ENCODE results near the gene ST6GALNAC4.

Gene ST6GALNAC4

DNA sequence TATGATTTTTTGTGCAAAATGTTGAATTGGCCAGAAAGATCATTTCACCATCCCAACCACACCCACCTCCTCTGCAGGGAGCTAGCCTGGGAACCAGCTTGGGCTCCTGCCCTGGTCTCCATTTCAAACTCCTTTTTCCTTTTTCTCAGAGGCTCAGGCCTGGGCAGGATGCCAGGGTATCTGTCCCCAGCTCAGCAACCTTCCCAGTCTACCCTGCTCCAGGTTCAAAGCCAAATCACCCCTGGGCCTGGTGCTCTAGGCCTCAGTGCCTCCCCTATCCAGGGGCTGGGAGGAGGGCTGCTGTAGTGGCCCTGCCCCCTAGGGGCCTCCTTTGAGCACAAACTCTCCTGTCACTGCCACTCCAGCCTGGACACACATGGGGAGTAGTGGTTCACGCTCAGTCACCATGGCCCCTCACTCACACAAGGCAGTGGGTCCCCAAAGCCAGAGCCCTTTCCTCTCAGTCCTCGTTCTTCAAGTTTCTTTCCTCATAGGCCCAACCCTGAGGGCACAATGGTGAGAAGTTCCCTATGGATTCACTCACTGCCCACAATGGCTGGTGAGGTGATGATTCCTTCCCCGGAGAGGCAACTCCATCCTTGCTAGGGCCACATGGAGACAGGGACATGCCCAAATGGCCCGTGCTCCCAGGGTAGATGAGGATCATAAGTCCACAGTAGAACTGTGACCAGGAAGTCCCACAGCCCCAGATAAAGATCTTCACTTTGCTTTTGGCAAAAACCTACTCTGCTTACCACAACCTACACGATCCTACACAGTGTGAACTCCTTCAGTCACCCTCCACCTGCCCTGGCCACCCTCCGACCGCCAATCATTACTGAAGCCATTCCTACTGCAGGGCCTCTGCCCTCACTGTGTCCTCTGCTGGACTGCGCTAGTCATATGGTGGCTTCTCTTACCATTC, 1.6 kb upstream of the ST6GALNAC4 start:
- no peak for TF ChIP-seq POLR2A (IDR thresholded peaks at IDR 0.05; ENCODE audit: low read depth, low read length)
- no peak for DNase-seq (ENCODE audit: insufficient read length, low spot score)
- FAIRE-seq, result no peak

GRCh38 chr9:127917603-127918002, 762 bp upstream of the ST6GALNAC4 start:
- FAIRE-seq, result no peak
- no peak for DNase-seq (ENCODE audit: insufficient read length, low spot score)
- no peak for TF ChIP-seq POLR2A (IDR thresholded peaks at IDR 0.05; ENCODE audit: low read depth, low read length)

- no peak for DNase-seq (ENCODE audit: insufficient read length, low spot score)
- TF ChIP-seq POLR2A (IDR thresholded peaks at IDR 0.05; ENCODE audit: low read depth, low read length), result no peak
- FAIRE-seq, result no peak
These were observed 781 bp downstream of the ST6GALNAC4 start for GRCh38 chr9:127915801-127916719.

- FAIRE-seq (no peak), DNase-seq (ENCODE audit: insufficient read length, low spot score) (no peak)
- TF ChIP-seq POLR2A (IDR thresholded peaks at IDR 0.05; ENCODE audit: low read depth, low read length), result no peak
These were observed 1.5 kb downstream of the ST6GALNAC4 start for GRCh38 chr9:127915325-127915752.

GRCh38 chr9:127913682-127914081, 3.2 kb downstream of the ST6GALNAC4 start:
- FAIRE-seq (no peak), DNase-seq (ENCODE audit: insufficient read length, low spot score) (no peak)
- TF ChIP-seq POLR2A (IDR thresholded peaks at IDR 0.05; ENCODE audit: low read depth, low read length), result no peak

- DNase-seq (ENCODE audit: insufficient read length, low spot score) (no peak), FAIRE-seq (no peak)
- TF ChIP-seq POLR2A (IDR thresholded peaks at IDR 0.05; ENCODE audit: low read depth, low read length), result no peak
These were observed 4.0 kb downstream of the ST6GALNAC4 start for GRCh38 chr9:127912882-127913281.

DNA sequence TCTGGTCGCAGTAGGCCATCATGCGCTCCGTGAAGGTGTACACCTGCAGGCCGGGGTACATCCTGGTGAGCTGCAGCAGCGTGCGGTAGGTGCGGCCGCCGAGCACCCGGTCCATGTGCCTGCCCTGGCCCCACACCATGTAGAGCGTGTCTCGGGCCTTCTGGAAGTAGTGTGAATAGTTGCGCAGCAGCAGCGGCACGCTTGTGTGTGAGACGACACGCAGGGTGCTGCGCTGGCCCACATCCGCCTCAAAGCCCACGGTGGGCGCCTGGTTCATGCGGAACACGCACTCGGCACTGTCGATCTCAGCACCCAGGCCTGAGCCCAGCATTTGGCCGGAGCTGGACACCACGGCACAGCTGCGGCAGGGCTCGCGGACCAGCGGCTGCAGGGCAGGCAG, 4.5 kb downstream of the ST6GALNAC4 start:
- no peak for FAIRE-seq
- DNase-seq (ENCODE audit: insufficient read length, low spot score), result no peak
- TF ChIP-seq POLR2A (IDR thresholded peaks at IDR 0.05; ENCODE audit: low read depth, low read length), result no peak

- no peak for FAIRE-seq
- no peak for DNase-seq (ENCODE audit: insufficient read length, low spot score)
- no peak for TF ChIP-seq POLR2A (IDR thresholded peaks at IDR 0.05; ENCODE audit: low read depth, low read length)
These were observed 6.1 kb downstream of the ST6GALNAC4 start for GRCh38 chr9:127910613-127911205.

GRCh38 chr9:127909839-127910273, 7.0 kb downstream of the ST6GALNAC4 start:
- FAIRE-seq, result no peak
- no peak for DNase-seq (ENCODE audit: insufficient read length, low spot score)
- TF ChIP-seq POLR2A (IDR thresholded peaks at IDR 0.05; ENCODE audit: low read depth, low read length), result no peak

- DNase-seq (ENCODE audit: insufficient read length, low spot score) (no peak), FAIRE-seq (no peak)
- no peak for TF ChIP-seq POLR2A (IDR thresholded peaks at IDR 0.05; ENCODE audit: low read depth, low read length)
These were observed 8.2 kb downstream of the ST6GALNAC4 start for GRCh38 chr9:127908660-127908926.

DNA sequence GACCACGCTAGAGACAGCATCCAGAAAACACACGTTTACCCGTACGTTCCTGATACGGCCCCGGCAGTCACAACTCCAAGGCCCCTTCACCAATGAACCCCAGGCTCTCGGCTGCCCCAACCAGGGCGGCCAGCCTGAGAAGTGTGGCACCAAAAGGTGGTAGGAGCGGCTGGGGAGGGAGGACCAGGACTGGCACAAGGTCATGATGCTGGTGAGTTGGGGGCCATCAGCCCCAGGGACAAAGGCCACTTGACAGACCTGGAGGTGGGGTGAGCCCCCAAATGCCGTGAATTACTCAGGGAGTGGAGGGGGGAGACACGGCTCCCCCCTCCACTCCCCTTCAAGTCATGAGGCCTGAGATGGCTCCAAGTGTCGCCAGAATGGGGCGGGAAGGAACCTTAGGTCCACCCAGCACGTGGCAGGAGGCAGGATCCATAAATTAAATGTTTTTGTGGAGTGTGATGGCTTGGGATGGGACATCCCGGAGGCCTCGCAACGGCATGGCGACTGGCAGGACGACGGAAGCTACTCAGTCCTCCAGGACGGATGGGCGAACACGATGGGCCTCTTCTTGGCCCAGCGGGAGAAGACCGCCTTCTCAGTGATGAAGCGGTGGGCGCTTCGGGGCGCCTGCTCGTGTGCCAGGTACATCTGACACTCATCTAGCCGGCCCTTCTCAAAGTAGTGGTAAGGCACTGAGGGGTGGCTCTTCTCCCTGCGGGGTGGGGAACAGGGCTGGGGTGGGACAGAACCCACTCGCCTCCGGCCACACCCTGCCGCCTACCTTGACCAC, 8.8 kb downstream of the ST6GALNAC4 start:
- DNase-seq (ENCODE audit: insufficient read length, low spot score), result no peak
- TF ChIP-seq POLR2A (IDR thresholded peaks at IDR 0.05; ENCODE audit: low read depth, low read length), result no peak
- FAIRE-seq, result no peak

DNA sequence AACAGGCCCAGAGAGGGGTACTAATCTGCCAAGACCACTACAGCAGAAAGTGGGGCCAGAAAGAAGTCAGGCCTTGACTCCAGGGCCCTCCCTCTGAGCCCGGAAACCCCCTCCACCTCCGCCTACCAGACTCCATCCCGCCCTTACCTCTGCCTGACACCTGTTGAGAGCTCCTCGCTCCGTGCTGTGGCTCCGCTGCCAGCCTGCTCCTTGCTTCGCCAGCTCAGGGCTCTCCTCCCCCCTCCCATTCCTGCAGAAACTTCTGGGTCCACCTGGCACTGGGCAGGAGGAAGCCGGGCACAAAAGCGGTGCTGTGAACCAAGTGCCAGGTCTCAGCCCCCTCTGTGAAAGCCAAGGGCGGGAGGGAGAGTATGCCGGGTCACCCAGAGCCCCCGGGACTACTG, 11.1 kb downstream of the ST6GALNAC4 start:
- no peak for TF ChIP-seq POLR2A (IDR thresholded peaks at IDR 0.05; ENCODE audit: low read depth, low read length)
- no peak for DNase-seq (ENCODE audit: insufficient read length, low spot score)
- FAIRE-seq, result no peak

GRCh38 chr9:127905004-127905728, 11.7 kb downstream of the ST6GALNAC4 start:
- FAIRE-seq (no peak), DNase-seq (ENCODE audit: insufficient read length, low spot score) (no peak)
- TF ChIP-seq POLR2A (IDR thresholded peaks at IDR 0.05; ENCODE audit: low read depth, low read length), result no peak
